Left lung (tissue), 10 donors: Measurements from ENCODE around the gene GTPBP10. TPM values are rescaled to one million over a fixed set of nuclear protein-coding genes. Genes with fewer than 3 reads are reported as not detected.

ENCODE experiments used
- ATAC-seq: fragments of 200-7000 bp; cut with Tn5 transposase; one replicate; pipeline ENCODE4 v1.9.1; 2020; ENCODE audit warnings: moderate library complexity
- DNase-seq, 4 donors: peaks; one replicate each; pipeline ENCODE4 v3.0.0-alpha.2; 2013 to 2020
- H3K27ac ChIP-seq, 2 donors: fragments of 200-600 bp; sonication (generic) in 1 of 2; one replicate each; pipeline versions ENCODE4 v1.5.0 to v1.8.0; 2020 to 2021
- H3K27me3 ChIP-seq, 2 donors: fragments of 200-600 bp; sonication (generic) in 1 of 2; one replicate each; pipeline versions ENCODE4 v1.5.0 to v1.8.0; 2020 to 2021
- H3K36me3 ChIP-seq, 2 donors: fragments of 200-600 bp; sonication (generic) in 1 of 2; one replicate each; pipeline versions ENCODE4 v1.5.0 to v1.8.0; 2020 to 2021
- H3K4me1 ChIP-seq, 2 donors: fragments of 200-600 bp; one replicate each; pipeline ENCODE4 v1.8.0; 2021
- H3K4me3 ChIP-seq, 2 donors: fragments of 200-600 bp; sonication (generic) in 1 of 2; one replicate each; pipeline versions ENCODE4 v1.5.0 to v1.8.0; 2020 to 2021; ENCODE audit warnings: mild to moderate bottlenecking in 1 of 2
- H3K9me3 ChIP-seq, 2 donors: fragments of 200-600 bp; sonication (generic) in 1 of 2; one replicate each; pipeline versions ENCODE4 v1.5.0 to v1.8.0; 2020 to 2021
- intact Hi-C, 2 donors: fragments of 100-400 bp; cut with DNase I; formaldehyde crosslinking; loops; one replicate each; pipeline versions ENCODE4 v1.11.2 to v1.14.2; 2022
- polyA plus RNA-seq, 6 donors: library from polyadenylated mRNA; unstranded; fragments of 120-200 nt; gene quantifications; one replicate each; pipeline ENCODE4 v1.2.1, GENCODE V29; 2013; ENCODE audit not compliant: insufficient read length in 6 of 6
- total RNA-seq, 2 donors: library from RNA; stranded (reverse); fragmentation: NEBNext Ultra II Directional; extraction: Animal tissue kit (Norgen Biotek cat#: 25700); gene quantifications; one replicate each; pipeline ENCODE4 v1.2.1, GENCODE V29; 2021
- TF ChIP-seq, protein P1 (sequence below), 2 donors: fragments of 200-600 bp; sonication (generic) in 1 of 2; IDR thresholded peaks; one replicate each; pipeline versions ENCODE4 v1.5.0 to v1.8.0; 2021; ENCODE audit warnings: antibody characterized with exemption in 2 of 2
- donor health status: DM: no; HTN: yes; CAD: no.
- donor health status: DM: no; HTN: no; CAD: no.

GTPBP10 gene
- total and polyA plus RNA-seq, 8 donors, result 15.5 to 26.5 (median 23.7) TPM

- Histone ChIP-seq H3K9me3 (no peaks in the 10 kb centered on the region), H3K4me1 (peaks cover 0 to 16% of the 10 kb centered on the region in 2 donors), H3K27me3 (no peaks in the 10 kb centered on the region), H3K27ac (no peak overlapping the region), H3K36me3 (peaks cover 0 to 24% of the 10 kb centered on the region in 2 donors), H3K4me3 (no peak overlapping the region)
- TF ChIP-seq, protein P1, sequence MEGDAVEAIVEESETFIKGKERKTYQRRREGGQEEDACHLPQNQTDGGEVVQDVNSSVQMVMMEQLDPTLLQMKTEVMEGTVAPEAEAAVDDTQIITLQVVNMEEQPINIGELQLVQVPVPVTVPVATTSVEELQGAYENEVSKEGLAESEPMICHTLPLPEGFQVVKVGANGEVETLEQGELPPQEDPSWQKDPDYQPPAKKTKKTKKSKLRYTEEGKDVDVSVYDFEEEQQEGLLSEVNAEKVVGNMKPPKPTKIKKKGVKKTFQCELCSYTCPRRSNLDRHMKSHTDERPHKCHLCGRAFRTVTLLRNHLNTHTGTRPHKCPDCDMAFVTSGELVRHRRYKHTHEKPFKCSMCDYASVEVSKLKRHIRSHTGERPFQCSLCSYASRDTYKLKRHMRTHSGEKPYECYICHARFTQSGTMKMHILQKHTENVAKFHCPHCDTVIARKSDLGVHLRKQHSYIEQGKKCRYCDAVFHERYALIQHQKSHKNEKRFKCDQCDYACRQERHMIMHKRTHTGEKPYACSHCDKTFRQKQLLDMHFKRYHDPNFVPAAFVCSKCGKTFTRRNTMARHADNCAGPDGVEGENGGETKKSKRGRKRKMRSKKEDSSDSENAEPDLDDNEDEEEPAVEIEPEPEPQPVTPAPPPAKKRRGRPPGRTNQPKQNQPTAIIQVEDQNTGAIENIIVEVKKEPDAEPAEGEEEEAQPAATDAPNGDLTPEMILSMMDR (IDR thresholded peaks at IDR 0.05), result no peak
- no peak for ATAC-seq
- intact Hi-C loops, result no loop called here
- DNase-seq, result no peak
Measured at GRCh38 chr7:90351987-90352386, 5.5 kb downstream of the GTPBP10 start.

- TF ChIP-seq, protein P1 (IDR thresholded peaks at IDR 0.05), result no peak
- H3K36me3 ChIP-seq, result peaks cover 0 to 82% of the 10 kb centered on the region in 2 donors
- ATAC-seq, result no peak
Measured at GRCh38 chr7:90383422-90383821, 36.9 kb downstream of the GTPBP10 start.

GRCh38 chr7:90383861-90384260 lies 37.3 kb downstream of the GTPBP10 start:
- no peak for ATAC-seq
- TF ChIP-seq, protein P1 (IDR thresholded peaks at IDR 0.05), result no peak
- DNase-seq, result no peak
- intact Hi-C loops, result no loop called here
- Histone ChIP-seq H3K4me3 (no peak overlapping the region), H3K27ac (no peak overlapping the region), H3K27me3 (no peaks in the 10 kb centered on the region), H3K9me3 (no peaks in the 10 kb centered on the region), H3K4me1 (no peaks in the 10 kb centered on the region), H3K36me3 (peaks cover 0 to 78% of the 10 kb centered on the region in 2 donors)

More at GRCh38 chr7:90383422-90383821, 36.9 kb downstream of the GTPBP10 start:
- Histone ChIP-seq H3K4me1 (no peaks in the 10 kb centered on the region), H3K9me3 (no peaks in the 10 kb centered on the region), H3K4me3 (no peak overlapping the region), H3K27me3 (no peaks in the 10 kb centered on the region), H3K27ac (no peak overlapping the region)
- DNase-seq, result no peak
- intact Hi-C loops, result no loop called here

- no peaks in the 10 kb centered on the region for H3K27me3 ChIP-seq
- no peak overlapping the region for H3K27ac ChIP-seq
- intact Hi-C loops, result no loop called here
- no peak for DNase-seq
- no peak overlapping the region for H3K4me3 ChIP-seq
- no peaks in the 10 kb centered on the region for H3K9me3 ChIP-seq
- ATAC-seq, result no peak
- H3K36me3 ChIP-seq, result peaks cover 0 to 75% of the 10 kb centered on the region in 2 donors
- TF ChIP-seq, protein P1 (IDR thresholded peaks at IDR 0.05), result no peak
- no peaks in the 10 kb centered on the region for H3K4me1 ChIP-seq
Measured at GRCh38 chr7:90384433-90384832, 37.9 kb downstream of the GTPBP10 start.

DNA sequence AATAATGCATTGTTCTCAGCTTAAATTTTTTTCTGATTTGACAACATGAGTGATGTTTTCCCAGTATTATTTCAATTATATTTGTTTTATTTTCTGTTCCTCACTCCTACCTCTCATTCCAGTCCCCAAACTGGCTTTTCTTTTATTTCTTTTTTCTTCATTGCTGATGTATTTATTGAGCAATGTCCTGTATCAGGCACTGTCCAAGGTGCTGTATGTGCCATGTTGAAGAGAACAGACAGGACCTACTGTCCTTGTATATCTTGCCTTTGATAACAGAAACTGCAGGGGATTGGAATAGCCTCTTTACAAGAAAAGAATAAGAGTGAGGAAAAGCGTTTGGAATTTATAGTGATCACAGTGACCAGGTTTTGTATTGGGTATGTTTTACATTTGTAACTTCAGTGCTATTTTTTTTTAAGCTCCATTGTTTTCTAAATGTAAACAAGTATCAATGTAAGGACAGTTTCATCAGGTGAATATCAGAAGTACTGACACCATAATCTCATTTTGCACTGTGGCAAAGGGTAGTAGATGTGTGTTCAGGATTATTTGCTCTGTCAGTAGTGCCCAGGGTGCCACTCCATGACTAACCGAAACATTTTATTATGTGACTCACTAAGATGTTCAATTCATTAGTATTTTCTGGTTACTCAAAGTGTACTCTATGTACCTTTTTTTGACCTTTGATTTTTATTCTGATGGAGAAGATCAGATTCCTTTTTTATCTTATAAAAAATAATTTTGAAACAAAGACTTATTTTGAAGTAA lies 41.1 kb downstream of the GTPBP10 start:
- peaks cover 0 to 45% of the 10 kb centered on the region in 2 donors for H3K36me3 ChIP-seq
- intact Hi-C loops, result no loop called here
- H3K27me3 ChIP-seq, result no peaks in the 10 kb centered on the region
- DNase-seq, result no peak
- no peak overlapping the region for H3K4me3 ChIP-seq
- TF ChIP-seq, protein P1 (IDR thresholded peaks at IDR 0.05), result no peak
- ATAC-seq, result no peak
- H3K9me3 ChIP-seq, result no peaks in the 10 kb centered on the region
- no peaks in the 10 kb centered on the region for H3K4me1 ChIP-seq
- no peak overlapping the region for H3K27ac ChIP-seq
